K562 (cell line): ENCODE measurements around the gene USP11. TPM values are rescaled to one million over a fixed set of nuclear protein-coding genes. Genes with fewer than 3 reads are reported as not detected.

Source experiments
- ATAC-seq: fragments of 200-7000 bp; cut with Tn5 transposase; 3 replicates; pipeline ENCODE4 v1.9.1; 2020; ENCODE audit warnings: moderate library complexity
- BruUV-seq: library from RNA; stranded (reverse); fragments of 400-500 nt; replicated peaks from 2 replicates; lab custom pipeline; 2021; lab: Mats Ljungman, UMichigan
- CTCF ChIA-PET: fragments of 300-600 bp; formaldehyde crosslinking; extraction: SDS; loops from one replicate; lab custom pipeline; 2021; ENCODE audit warnings: low intra/inter-chr PET ratio; lab: Yijun Ruan, JAX
- POLR2A ChIA-PET: fragments of 300-600, 350-650 bp; sonication (Branson Sonifier 250); formaldehyde crosslinking; extraction: SDS; loops from one replicate; lab custom pipeline; 2021; ENCODE audit warnings: antibody characterized with exemption, inconsistent platforms; lab: Yijun Ruan, JAX
- DNase-seq, 4 experiments: peaks; one replicate each; pipeline versions ENCODE4 v3.0.0 to v3.0.0-alpha.2; 2011 to 2018; ENCODE audit warnings: low spot score in 3 of 4, mixed read lengths in 3 of 4; ENCODE audit errors: extremely low read depth in 1 of 4
- FAIRE-seq: peaks from 2 replicates; lab custom pipeline; 2011; peaks lifted over from hg19 to GRCh38; lab: Jason Lieb, UNC
- H2AFZ ChIP-seq: 2 replicates; pipeline ENCODE4 v1.6.0; 2011; ENCODE audit warnings: low read depth, low read length, control low read depth, inconsistent platforms
- H3K27ac ChIP-seq: fragments of 200-600 bp; 3 replicates; pipeline ENCODE4 v1.8.0; 2011; ENCODE audit warnings: low read depth, mild to moderate bottlenecking, control low read depth, inconsistent platforms, low read length, moderate library complexity, mixed read lengths; ENCODE audit errors: extremely low read depth
- H3K27me3 ChIP-seq, 2 experiments: fragments of 300-600 bp in 1 of 2; 2 replicates in 1 of 2; 3 replicates in 1 of 2; pipeline versions ENCODE4 v1.6.0 to v1.8.0; 2011; ENCODE audit warnings: inconsistent platforms in 2 of 2, low read length in 2 of 2, mild to moderate bottlenecking in 1 of 2, mixed read lengths in 1 of 2, moderate library complexity in 1 of 2; ENCODE audit not compliant: control insufficient read depth in 2 of 2, insufficient read depth in 2 of 2
- H3K36me3 ChIP-seq: fragments of 300-600 bp; 3 replicates; pipeline ENCODE4 v1.8.0; 2011; ENCODE audit warnings: mild to moderate bottlenecking, low read length, inconsistent platforms; ENCODE audit not compliant: control insufficient read depth, insufficient read depth
- H3K4me1 ChIP-seq, 2 experiments: fragments of 200-600 bp in 1 of 2; replicated peaks in 1 of 2; 2 replicates in 1 of 2; 3 replicates in 1 of 2; pipeline versions ENCODE4 v1.5.1 to v1.8.0; 2011; ENCODE audit warnings: inconsistent platforms in 2 of 2, low read length in 2 of 2, mild to moderate bottlenecking in 1 of 2, mixed read lengths in 1 of 2, moderate library complexity in 1 of 2; ENCODE audit not compliant: control insufficient read depth in 2 of 2, insufficient read depth in 2 of 2
- H3K4me2 ChIP-seq: 2 replicates; pipeline ENCODE4 v1.6.1; 2011; ENCODE audit warnings: low read length, control low read depth, inconsistent platforms, mixed read lengths; ENCODE audit not compliant: insufficient read depth
- H3K4me3 ChIP-seq: fragments of 200-600 bp; sonication (generic), shearing (Covaris generic); 2 replicates; pipeline ENCODE4 v1.5.1; 2016; ENCODE audit warnings: control low read depth, inconsistent platforms
- H3K79me2 ChIP-seq: fragments of 200-600 bp; 3 replicates; pipeline ENCODE4 v1.8.0; 2011; ENCODE audit warnings: low read length, inconsistent platforms; ENCODE audit not compliant: control insufficient read depth, insufficient read depth
- H3K9ac ChIP-seq, 2 experiments: 2 replicates each; pipeline versions ENCODE4 v1.6.0 to v1.6.1; 2011; ENCODE audit warnings: low read depth in 2 of 2, low read length in 2 of 2, control low read depth in 1 of 2, inconsistent platforms in 1 of 2, mild to moderate bottlenecking in 1 of 2, mixed read lengths in 1 of 2; ENCODE audit not compliant: insufficient read depth in 1 of 2
- H3K9me1 ChIP-seq: one replicate; pipeline ENCODE4 v1.6.0; 2011; ENCODE audit warnings: inconsistent platforms, mild to moderate bottlenecking, low read length, moderate library complexity; ENCODE audit not compliant: control insufficient read depth, insufficient read depth
- H3K9me3 ChIP-seq: replicated peaks from 2 replicates; pipeline ENCODE4 v1.5.1; 2011; ENCODE audit warnings: low read depth, low read length, inconsistent platforms; ENCODE audit not compliant: control insufficient read depth, insufficient read depth
- H4K20me1 ChIP-seq: replicated peaks from 2 replicates; pipeline ENCODE4 v1.6.1; 2011; ENCODE audit warnings: low read length, inconsistent platforms, mixed read lengths; ENCODE audit not compliant: control insufficient read depth, insufficient read depth
- CHCHD3 ChIP-seq: fragments of 250-450 bp; sonication (Bioruptor Pico); IDR thresholded peaks from 2 replicates; pipeline ENCODE4 v2.1.2; 2022; ENCODE audit warnings: mild to moderate bottlenecking
- FOXA3 ChIP-seq, 2 experiments: fragments of 450-650 bp in 1 of 2; sonication (generic) in 1 of 2; formaldehyde crosslinking; IDR thresholded peaks in 1 of 2; conservative IDR thresholded peaks in 1 of 2; 2 replicates each; pipeline versions ENCODE4 v1.4.0 to v1.8.0; 2020 to 2022; ENCODE audit warnings: mild to moderate bottlenecking in 2 of 2, missing genetic modification reagents in 1 of 2
- GABPA ChIP-seq: fragments of 200-800 bp; sonication (Bioruptor generic); conservative IDR thresholded peaks from 2 replicates; pipeline ENCODE4 v1.6.1; 2016; ENCODE audit warnings: low read depth, missing genetic modification characterization, missing compliant biosample characterization
- GATA2 ChIP-seq: sonication (generic); formaldehyde crosslinking; IDR thresholded peaks from 2 replicates; pipeline ENCODE4 v1.4.0; 2020; ENCODE audit warnings: mild to moderate bottlenecking, missing genetic modification reagents
- GTF2B ChIP-seq: IDR thresholded peaks from 2 replicates; pipeline ENCODE4 v1.6.1; 2011; ENCODE audit not compliant: insufficient read length; ENCODE audit errors: extremely low read depth
- GTF3C2 ChIP-seq: IDR thresholded peaks from 3 replicates; pipeline ENCODE4 v1.6.1; 2011; ENCODE audit warnings: borderline replicate concordance, mild to moderate bottlenecking, moderate library complexity; ENCODE audit not compliant: insufficient read length; ENCODE audit errors: extremely low read depth
- HMG20B ChIP-seq: fragments of 250-450 bp; sonication (Bioruptor Pico); IDR thresholded peaks from 2 replicates; pipeline ENCODE4 v1.5.0; 2021; ENCODE audit warnings: mild to moderate bottlenecking
- KDM1A ChIP-seq, 2 experiments: fragments of 450-650 bp; IDR thresholded peaks; 2 replicates each; pipeline ENCODE4 v1.6.1; 2016; ENCODE audit warnings: mild to moderate bottlenecking in 2 of 2
- KLF10 ChIP-seq: fragments of 250-450 bp; sonication (Bioruptor Pico); IDR thresholded peaks from 2 replicates; pipeline ENCODE4 v1.6.1; 2021; ENCODE audit warnings: matching md5 sums
- LEF1 ChIP-seq: fragments of 450-650 bp; IDR thresholded peaks from 2 replicates; pipeline ENCODE4 v1.6.1; 2016; ENCODE audit warnings: mild to moderate bottlenecking
- MBD2 ChIP-seq: sonication (generic); IDR thresholded peaks from 2 replicates; pipeline ENCODE4 v1.6.1; 2016; ENCODE audit warnings: low read depth, borderline replicate concordance
- NCOA4 ChIP-seq: fragments of 450-650 bp; IDR thresholded peaks from 2 replicates; pipeline ENCODE4 v1.6.1; 2018; ENCODE audit warnings: mild to moderate bottlenecking; ENCODE audit not compliant: partially characterized antibody
- NEUROD1 ChIP-seq: fragments of 150-350 bp; IDR thresholded peaks from 2 replicates; pipeline ENCODE4 v1.6.1; 2014; ENCODE audit warnings: borderline replicate concordance, low read length, low read depth; ENCODE audit not compliant: partially characterized antibody
- NFE2 ChIP-seq: IDR thresholded peaks from 2 replicates; pipeline ENCODE4 v1.6.1; 2014; ENCODE audit warnings: antibody characterized with exemption, low read depth
- POLR2B ChIP-seq: fragments of 450-650 bp; IDR thresholded peaks from 2 replicates; pipeline ENCODE4 v1.6.1; 2018; ENCODE audit warnings: low read depth; ENCODE audit not compliant: partially characterized antibody
- TCFL5 ChIP-seq: fragments of 250-450 bp; sonication (Bioruptor Pico); conservative IDR thresholded peaks from 2 replicates; pipeline ENCODE4 v1.6.1; 2021; ENCODE audit warnings: mild to moderate bottlenecking, moderate library complexity, matching md5 sums
- TSC22D4 ChIP-seq: fragments of 450-650 bp; IDR thresholded peaks from 2 replicates; pipeline ENCODE4 v1.6.1; 2016; ENCODE audit warnings: missing genetic modification characterization, missing biosample characterization, control low read depth
- ZFX ChIP-seq: sonication (generic); formaldehyde crosslinking; IDR thresholded peaks from 2 replicates; pipeline ENCODE4 v1.8.0; 2022; ENCODE audit warnings: mild to moderate bottlenecking, missing genetic modification reagents, moderate library complexity
- ZNF3 ChIP-seq: fragments of 250-450 bp; sonication (Bioruptor Pico); IDR thresholded peaks from 2 replicates; pipeline ENCODE4 v1.5.0; 2021; ENCODE audit warnings: mild to moderate bottlenecking, moderate library complexity
- WGBS: fragments of 100-300 bp; shearing (Covaris generic); methylation state at CpG from one replicate; pipeline ENCODE4 v1.1.6; 2016; ENCODE audit warnings: low coverage, mixed read lengths; ENCODE audit not compliant: insufficient coverage; ENCODE audit errors: missing lambda C conversion rate; 5-methylcytosine and 5-hydroxymethylcytosine counted together
- in situ Hi-C: fragments of 300-500 bp; cut with MboI; formaldehyde crosslinking; loops from 4 replicates; pipeline ENCODE4 v1.15.0; 2018; ENCODE audit warnings: inconsistent platforms, mixed read lengths
- intact Hi-C: fragments of 100-400 bp; cut with micrococcal nuclease; formaldehyde crosslinking; loops from 2 replicates; pipeline ENCODE4 v1.14.2; 2022
- polyA plus RNA-seq, 8 experiments: library from polyadenylated mRNA; depleted of rRNA in 4 of 8; stranded (reverse) in 5 of 8; unstranded in 3 of 8; fragments of >200 nt; fragmentation: Nextera tagmentation in 2 of 8; fragmentation: Illumina TruSeq in 1 of 8; extraction: Ambion mirVana in 2 of 8; extraction: Trizol in 1 of 8; gene quantifications; 2 replicates each; pipeline versions ENCODE4 v1.2.1 to v1.2.3, GENCODE V29; 2011 to 2014; ENCODE audit warnings: inconsistent platforms in 1 of 8, missing spikeins in 1 of 8
- total RNA-seq, 7 experiments: library from RNA; depleted of rRNA in 6 of 7; stranded (reverse); fragments of >200 nt in 6 of 7; fragmentation: Illumina TruSeq in 2 of 7; extraction: Trizol in 2 of 7; gene quantifications; 2 replicates each; pipeline versions ENCODE4 v1.2.1 to v1.2.3, GENCODE V29; 2011 to 2021; ENCODE audit warnings: low replicate concordance in 1 of 7
- TF ChIP-seq, protein P1 (sequence below): fragments of 250-450 bp; sonication (Bioruptor Pico); IDR thresholded peaks from 2 replicates; pipeline ENCODE4 v1.6.1; 2021; ENCODE audit warnings: mild to moderate bottlenecking

Gene USP11
- total and polyA plus RNA-seq, 9 of the 15 experiments (the other 6 are each of a cell fraction or from before 2014, with no cell fraction given), result 2.5 to 29.0 (median 11.7) TPM

DNA sequence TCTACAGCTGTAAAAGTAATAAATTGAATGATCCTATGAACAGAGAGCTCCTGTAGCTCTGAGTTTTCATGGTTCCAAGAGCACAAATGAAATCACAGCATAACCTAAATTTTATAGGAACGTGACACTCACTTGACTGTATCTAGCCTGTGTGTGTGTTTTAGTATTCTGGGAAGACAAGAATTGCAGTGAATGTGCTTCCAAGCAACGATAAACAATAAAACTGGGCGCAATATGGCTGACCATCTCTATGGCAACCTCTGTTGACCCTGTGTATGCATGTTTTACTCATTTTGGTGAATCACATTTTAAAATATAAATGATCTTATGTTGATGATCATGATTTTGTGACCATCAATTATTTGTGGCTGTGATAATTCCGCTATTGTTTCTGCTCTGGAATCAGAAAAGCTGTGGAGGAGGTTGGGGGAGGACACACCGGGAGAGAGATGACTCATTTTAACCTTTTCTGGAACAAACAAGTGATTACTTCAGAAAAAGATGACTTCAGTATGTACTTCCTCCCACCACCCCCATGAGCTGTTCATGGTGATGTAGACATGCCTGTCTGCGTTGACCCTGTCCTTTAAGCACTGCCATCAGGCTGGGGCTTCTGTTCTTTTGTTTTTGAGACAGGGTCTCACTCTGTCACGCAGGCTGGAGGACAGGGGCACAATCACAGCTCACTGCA lies 31.8 kb downstream of the USP11 start:
- ATAC-seq (0 out of 3 replicates have a peak, but pooled peaks have one; percentile 22), DNase-seq (peak; percentile 11 to 25 (median 22)), FAIRE-seq (no peak)
- H3K4me1 ChIP-seq, result no peaks in the 10 kb centered on the region
- POLR2A ChIA-PET, result interaction anchor here (1.1 kb wide), 2 partner anchors 23 to 29 kb away, joined by 4 read pairs; no protein-coding TSS in a partner anchor
- H4K20me1 ChIP-seq, result no peaks in the 10 kb centered on the region
- no peaks in the 10 kb centered on the region for H3K36me3 ChIP-seq
- H3K9me1 ChIP-seq, result no peaks in the 10 kb centered on the region
- no peak overlapping the region for H3K9ac ChIP-seq
- no peak overlapping the region for H2AFZ ChIP-seq
- in situ Hi-C loops, result no loop called here
- CTCF ChIA-PET, result no interaction called here
- intact Hi-C loops, result no loop called here
- BruUV-seq, result no TSS peak
- H3K4me3 ChIP-seq, result no peak overlapping the region
- H3K27ac ChIP-seq, result no peak overlapping the region
- H3K9me3 ChIP-seq, result no peaks in the 10 kb centered on the region
- peaks cover 4 to 9% of the 10 kb centered on the region in 2 experiments; a peak in 3 of 5 replicates for H3K27me3 ChIP-seq
- no peak overlapping the region for H3K4me2 ChIP-seq
- WGBS, result 8% methylated on average over 7 of the region's 7 CpGs
- no peaks in the 10 kb centered on the region for H3K79me2 ChIP-seq
- TF ChIP-seq POLR2B, result no peak
- no peak for TF ChIP-seq HMG20B (CRISPR knock-in tag)
- TF ChIP-seq LEF1, result no peak
- TF ChIP-seq FOXA3 (CRISPR knock-in tag; conservative IDR thresholded peaks at IDR 0.05 in 1 of 2, IDR thresholded peaks at IDR 0.05 in 1 of 2), result no peak
- no peak for TF ChIP-seq MBD2
- no peak for TF ChIP-seq NFE2
- no peak for TF ChIP-seq ZNF3
- TF ChIP-seq GTF2B, result no peak
- no peak for TF ChIP-seq TSC22D4 (tag)
- no peak for TF ChIP-seq GATA2 (CRISPR knock-in tag)
- TF ChIP-seq NEUROD1, result no peak
- no peak for TF ChIP-seq GABPA
- TF ChIP-seq TCFL5 (CRISPR knock-in tag), result no peak
- TF ChIP-seq NCOA4, result no peak
- no peak for TF ChIP-seq KLF10 (CRISPR knock-in tag)
- TF ChIP-seq, protein P1, sequence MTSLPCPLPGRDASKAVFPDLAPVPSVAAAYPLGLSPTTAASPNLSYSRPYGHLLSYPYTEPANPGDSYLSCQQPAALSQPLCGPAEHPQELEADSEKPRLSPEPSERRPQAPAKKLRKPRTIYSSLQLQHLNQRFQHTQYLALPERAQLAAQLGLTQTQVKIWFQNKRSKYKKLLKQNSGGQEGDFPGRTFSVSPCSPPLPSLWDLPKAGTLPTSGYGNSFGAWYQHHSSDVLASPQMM (CRISPR knock-in tag), result no peak
- TF ChIP-seq KDM1A (IDR thresholded peaks at IDR 0.05), result no peak
- no peak for TF ChIP-seq ZFX
- TF ChIP-seq CHCHD3, result no peak
- TF ChIP-seq GTF3C2, result no peak
